ENCODE results near the gene SUPT4H1.

DNA sequence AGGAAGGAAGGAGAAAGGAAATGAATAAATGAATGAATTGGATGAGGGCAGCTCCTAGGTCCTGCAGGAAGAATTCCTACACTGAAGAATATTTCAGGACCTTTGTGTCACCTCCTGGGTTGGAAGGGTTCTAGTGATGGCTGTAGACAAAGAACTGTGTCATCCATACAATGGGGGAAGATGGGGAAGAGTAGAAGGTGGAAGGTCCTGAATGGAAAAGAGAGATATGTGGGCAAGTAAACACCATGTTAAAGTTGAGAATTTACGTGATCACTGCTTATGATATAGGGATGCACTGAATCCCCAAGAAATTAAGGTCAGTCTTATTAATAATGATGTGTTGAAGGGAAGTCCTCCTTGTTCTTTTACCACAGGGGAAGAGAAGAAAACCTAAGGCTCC is 4.2 kb upstream of the SUPT4H1 start:
- TF ChIP-seq FOXP2 (optimal IDR thresholded peaks at IDR 0.05; ENCODE audit: borderline replicate concordance, extremely low read depth, extremely low read length, insufficient read depth) (no peak), POLR2AphosphoS5 (IDR thresholded peaks at IDR 0.05; ENCODE audit: low read depth, low read length) (no peak)
